ENCODE measurements around the gene CAPN10. TPM values are rescaled to one million over a fixed set of nuclear protein-coding genes. Genes with fewer than 3 reads are reported as not detected.
"Not testable (repeated sequence)": the region's sequence is repeated elsewhere in the genome, so short reads cannot be mapped to it uniquely, and the experiment has no call there.

The CAPN10 gene
- 19.7 and 20.5 TPM in 2 replicates for total RNA-seq (2014; rRNA removed; shearing (Covaris generic); ENCODE audit: low replicate concordance)

DNA sequence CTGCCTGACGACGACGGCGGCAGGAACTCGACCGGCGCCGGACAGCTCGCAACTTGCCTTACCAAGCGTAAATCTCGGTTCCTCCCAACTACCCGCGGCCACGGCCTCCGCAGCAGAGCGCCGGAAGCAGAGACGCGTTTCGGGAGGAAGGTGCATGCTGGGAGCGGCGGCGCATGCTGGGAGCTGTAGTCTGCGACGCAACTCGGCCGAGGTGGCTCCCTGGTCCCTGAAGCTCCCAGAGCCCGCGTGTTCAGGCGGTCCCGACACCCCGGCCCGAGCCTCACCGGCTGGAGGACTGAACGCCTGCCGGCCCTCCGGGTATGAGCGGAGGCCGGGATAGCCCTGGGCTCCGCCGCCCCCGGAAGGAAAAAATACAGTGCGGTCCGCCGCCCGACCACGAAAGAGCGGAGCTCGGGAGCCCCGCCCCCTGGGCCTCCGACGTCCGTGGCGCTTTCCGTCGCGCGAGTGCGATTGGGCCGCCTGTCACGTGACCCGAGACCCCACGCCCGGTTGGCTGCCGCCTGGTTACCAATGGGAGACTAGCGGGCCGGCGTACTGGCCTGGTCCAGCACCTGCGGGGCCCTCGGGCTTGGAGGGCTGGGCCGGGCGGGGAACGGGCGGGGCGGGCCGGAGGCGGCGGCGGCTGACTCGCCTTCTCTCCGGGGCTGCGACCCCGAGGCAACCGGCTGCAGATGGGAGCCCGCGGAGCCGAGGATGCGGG is at the start of gene CAPN10:
Gene CAPN10 (plus strand): TSS at position 537 of the 721 bp plus-strand sequence. CDS start 178 bp downstream, at position 715.
- in situ Hi-C loops (cut with HindIII; ENCODE audit: low pct_unique_long_range_greater_than_20kb, low sequenced_read_pairs) = no loop called here

DNA sequence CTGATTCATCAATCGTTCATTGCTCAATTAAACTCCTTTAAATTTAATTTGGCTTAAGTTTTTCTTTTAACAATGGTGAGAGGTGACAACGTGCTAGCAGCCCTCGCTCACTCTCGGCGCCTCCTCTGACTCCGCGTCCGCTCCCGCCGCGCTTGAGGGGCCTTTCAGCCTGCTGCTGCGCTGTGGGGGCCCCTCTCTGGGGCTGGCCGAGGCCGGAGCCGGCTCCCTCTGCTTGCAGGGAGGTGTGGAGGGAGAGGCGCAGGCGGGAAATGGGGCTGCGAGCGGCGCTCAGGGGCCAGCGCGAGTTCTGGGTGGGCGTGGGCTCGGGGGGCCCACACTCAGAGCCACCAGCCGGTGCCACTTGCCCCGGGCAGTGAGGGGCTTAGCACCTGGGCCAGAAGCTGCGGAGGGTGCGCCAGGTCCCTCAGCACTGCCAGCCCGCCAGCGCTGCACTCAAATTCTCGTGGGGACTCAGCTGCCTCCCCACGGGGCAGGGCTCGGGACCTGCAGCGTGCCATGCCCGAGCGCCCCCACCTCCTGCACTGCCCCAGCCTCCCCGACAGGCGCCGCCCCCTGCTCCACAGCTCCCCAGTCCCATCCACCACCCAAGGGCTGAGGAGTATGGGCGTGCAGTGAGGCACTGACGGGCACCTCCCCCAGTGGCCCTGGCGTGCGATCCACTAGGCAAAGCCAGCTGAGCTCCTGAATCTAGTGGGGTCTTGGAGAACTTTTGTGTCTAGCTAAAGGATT is 48.3 kb upstream of the CAPN10 start:
- in situ Hi-C loops (cut with HindIII; ENCODE audit: low pct_unique_long_range_greater_than_20kb, low sequenced_read_pairs) = no loop called here
- no peak for DNase-seq (ENCODE audit: low read depth)

More for the DNA sequence above, at the start of gene CAPN10:
- DNase-seq (ENCODE audit: low read depth) = peak; percentile 87

GRCh38 chr2:240539101-240539500 is 47.4 kb upstream of the CAPN10 start:
- DNase-seq (ENCODE audit: low read depth); in situ Hi-C loops (cut with HindIII; ENCODE audit: low pct_unique_long_range_greater_than_20kb, low sequenced_read_pairs): not testable (repeated sequence)

DNA sequence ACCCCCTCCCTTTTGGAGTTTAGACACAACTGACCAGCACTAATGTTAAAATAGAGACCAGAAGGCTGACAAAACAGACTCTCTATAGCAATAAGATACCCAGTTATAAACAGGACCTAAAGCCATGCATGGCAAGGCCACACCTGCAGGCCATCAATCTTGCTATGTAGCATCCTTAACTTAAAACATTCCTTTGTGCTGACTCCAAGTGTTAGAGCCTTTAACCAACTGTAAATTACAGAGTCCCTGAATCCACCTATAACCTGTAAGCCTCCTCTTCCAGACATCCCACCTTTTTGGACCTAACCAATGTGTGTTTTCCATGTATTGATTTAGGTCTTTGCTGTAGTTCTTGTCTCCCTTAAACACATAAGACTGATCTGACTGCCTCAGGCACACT is 46.6 kb upstream of the CAPN10 start:
- in situ Hi-C loops (cut with HindIII; ENCODE audit: low pct_unique_long_range_greater_than_20kb, low sequenced_read_pairs) = no loop called here
- DNase-seq (ENCODE audit: low read depth) = no peak

GRCh38 chr2:240551288-240551687 is 35.2 kb upstream of the CAPN10 start:
- no peak for DNase-seq (ENCODE audit: low read depth)
- in situ Hi-C loops (cut with HindIII; ENCODE audit: low pct_unique_long_range_greater_than_20kb, low sequenced_read_pairs) = no loop called here

- no peak for DNase-seq (ENCODE audit: low read depth)
- in situ Hi-C loops (cut with HindIII; ENCODE audit: low pct_unique_long_range_greater_than_20kb, low sequenced_read_pairs) = no loop called here
Measured at GRCh38 chr2:240551811-240552210, 34.7 kb upstream of the CAPN10 start.

DNA sequence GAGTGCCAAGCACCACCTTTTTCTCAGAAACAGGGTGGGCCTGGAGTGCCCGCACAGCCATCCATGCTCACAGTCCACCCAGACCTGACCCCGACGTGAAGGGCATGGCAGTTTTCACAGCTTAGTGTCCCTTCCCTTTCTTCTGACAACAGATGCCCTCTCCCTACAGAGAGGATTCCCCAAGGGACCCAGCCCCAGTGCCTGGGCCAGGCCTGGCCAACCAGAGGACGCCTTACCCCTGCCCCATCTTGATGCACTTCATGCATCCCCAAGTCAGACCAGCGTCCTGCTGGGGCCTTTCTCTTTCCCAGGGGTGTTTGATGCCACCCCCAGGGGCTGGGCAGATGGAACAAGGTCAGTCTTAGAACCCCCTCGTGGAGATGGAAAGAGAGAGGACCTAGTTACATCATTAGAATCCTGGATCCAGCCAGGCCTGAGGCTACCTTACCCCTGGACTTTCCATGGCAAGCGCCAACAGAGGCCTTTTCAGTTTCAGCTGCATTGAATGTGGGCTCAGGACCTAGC is 32.5 kb upstream of the CAPN10 start:
- no peak for DNase-seq (ENCODE audit: low read depth)
- in situ Hi-C loops (cut with HindIII; ENCODE audit: low pct_unique_long_range_greater_than_20kb, low sequenced_read_pairs) = no loop called here

GRCh38 chr2:240554767-240555493 is 31.6 kb upstream of the CAPN10 start:
- DNase-seq (ENCODE audit: low read depth) = no peak
- in situ Hi-C loops (cut with HindIII; ENCODE audit: low pct_unique_long_range_greater_than_20kb, low sequenced_read_pairs) = no loop called here

DNA sequence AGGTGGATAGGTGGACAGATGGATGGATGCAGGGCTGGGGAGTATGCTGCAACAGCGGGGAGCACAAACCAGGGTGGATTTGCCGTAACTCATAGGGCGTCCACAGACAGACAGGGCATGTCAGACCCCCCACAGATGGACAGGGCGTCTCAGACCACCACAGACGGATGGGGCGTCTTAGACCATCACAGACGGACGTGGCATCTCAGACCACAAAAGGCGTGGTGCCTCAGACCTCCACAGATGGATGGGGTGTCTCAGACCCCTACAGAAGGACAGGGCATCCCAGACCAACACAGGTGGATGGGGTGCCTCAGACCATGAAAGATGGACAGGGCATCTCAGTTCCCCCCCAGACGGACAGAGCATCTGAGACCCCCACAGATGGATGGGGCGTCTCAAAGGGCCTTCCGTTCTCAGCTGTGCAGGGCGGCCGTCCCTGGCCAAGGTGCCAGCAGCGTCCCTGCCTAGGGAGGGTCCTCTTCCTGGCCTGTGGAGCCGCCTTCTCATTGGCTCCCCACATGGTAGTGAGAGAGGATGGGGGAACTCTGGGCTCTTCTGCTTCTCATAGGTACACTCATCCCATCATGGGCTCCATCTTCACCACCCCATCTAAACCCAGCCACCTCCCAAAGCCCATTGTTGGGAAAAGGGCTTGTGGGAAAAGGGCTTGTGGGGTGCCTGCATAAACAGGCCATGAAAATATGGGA is 30.8 kb upstream of the CAPN10 start:
- in situ Hi-C loops (cut with HindIII; ENCODE audit: low pct_unique_long_range_greater_than_20kb, low sequenced_read_pairs) = no loop called here

DNA sequence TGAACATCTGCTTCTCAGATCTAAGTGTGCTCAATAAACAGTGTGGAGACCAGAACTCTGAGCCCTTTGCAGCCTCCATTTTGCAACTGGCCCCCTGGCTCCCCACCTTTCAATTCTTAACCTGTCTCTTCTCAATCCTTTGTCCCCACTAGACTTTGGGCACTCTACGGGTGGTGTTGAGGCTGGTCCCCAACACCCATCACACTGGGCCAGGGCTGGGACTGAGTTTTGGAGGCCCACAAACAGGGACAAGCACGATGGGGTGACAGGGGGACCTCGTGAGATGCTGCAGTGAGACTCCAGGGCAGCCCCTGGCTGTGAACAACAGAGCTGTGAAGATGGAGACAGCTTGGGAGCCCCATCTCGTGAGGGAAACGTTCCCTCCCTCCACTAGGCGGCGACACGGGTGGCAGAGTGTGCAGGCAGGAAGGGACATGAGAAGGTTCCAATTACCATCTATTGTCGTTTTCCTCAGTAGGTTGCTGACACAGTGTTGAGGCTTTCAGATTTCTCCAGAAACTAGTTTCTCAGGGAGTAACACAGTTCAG is 29.9 kb upstream of the CAPN10 start:
- no peak for DNase-seq (ENCODE audit: low read depth)
- in situ Hi-C loops (cut with HindIII; ENCODE audit: low pct_unique_long_range_greater_than_20kb, low sequenced_read_pairs) = no loop called here

More for the DNA sequence above, 30.8 kb upstream of the CAPN10 start:
- no peak for DNase-seq (ENCODE audit: low read depth)

GRCh38 chr2:240557101-240557751 is 29.3 kb upstream of the CAPN10 start:
- DNase-seq (ENCODE audit: low read depth) = no peak
- in situ Hi-C loops (cut with HindIII; ENCODE audit: low pct_unique_long_range_greater_than_20kb, low sequenced_read_pairs) = no loop called here

- peak; percentile 44 for DNase-seq (ENCODE audit: low read depth)
- in situ Hi-C loops (cut with HindIII; ENCODE audit: low pct_unique_long_range_greater_than_20kb, low sequenced_read_pairs) = no loop called here
Measured at GRCh38 chr2:240557808-240558207, 28.7 kb upstream of the CAPN10 start, which contains the start of gene ANKMY1. Gene ANKMY1 (minus strand): TSS chr2:240557988. CDS start chr2:240557335, 653 bp downstream.

GRCh38 chr2:240558236-240558761 is 28.2 kb upstream of the CAPN10 start:
- in situ Hi-C loops (cut with HindIII; ENCODE audit: low pct_unique_long_range_greater_than_20kb, low sequenced_read_pairs) = no loop called here
- no peak for DNase-seq (ENCODE audit: low read depth)

- DNase-seq (ENCODE audit: low read depth) = no peak
- in situ Hi-C loops (cut with HindIII; ENCODE audit: low pct_unique_long_range_greater_than_20kb, low sequenced_read_pairs) = no loop called here
Measured at GRCh38 chr2:240559286-240559685, 27.2 kb upstream of the CAPN10 start.

GRCh38 chr2:240560084-240560479 is 26.5 kb upstream of the CAPN10 start, which contains the start of gene DUSP28:
Gene DUSP28 (plus strand): TSS chr2:240560357. CDS start chr2:240560685, 328 bp downstream.
- in situ Hi-C loops (cut with HindIII; ENCODE audit: low pct_unique_long_range_greater_than_20kb, low sequenced_read_pairs) = no loop called here
- DNase-seq (ENCODE audit: low read depth) = peak; percentile 73

GRCh38 chr2:240560480-240561324 is 25.8 kb upstream of the CAPN10 start:
- DNase-seq (ENCODE audit: low read depth) = peak; percentile 90
- in situ Hi-C loops (cut with HindIII; ENCODE audit: low pct_unique_long_range_greater_than_20kb, low sequenced_read_pairs) = no loop called here

All from Caki2 (cell line).